ENCODE measurements around the gene CLEC2A.

GRCh38 chr12:9973949-9974348 is 41.8 kb upstream of the CLEC2A start:
- TF ChIP-seq CTCF (IDR thresholded peaks at IDR 0.05; ENCODE audit: borderline replicate concordance, extremely low read depth, low read length, poor library complexity, severe bottlenecking) (no peak), EZH2 (IDR thresholded peaks at IDR 0.05; ENCODE audit: borderline replicate concordance, low read depth, low read length, severe bottlenecking) (no peak)

Measured in DND-41 (cell line).